Endometrium (tissue), 2 donors: Measurements from ENCODE around the gene CCDC148.
"Not testable (repeated sequence)": the region's sequence is repeated elsewhere in the genome, so short reads cannot be mapped to it uniquely, and the experiment has no call there.

Source experiments
- FAIRE-seq: peaks from 2 replicates; lab custom pipeline; 2012; peaks lifted over from hg19 to GRCh38; lab: Jason Lieb, UNC
- donor health status: control.
- donor health status: control.

Gene CCDC148

GRCh38 chr2:158351466-158351816 is 105.1 kb downstream of the CCDC148 start:
- not testable (repeated sequence) for FAIRE-seq

GRCh38 chr2:158350751-158351465 is 105.6 kb downstream of the CCDC148 start:
- FAIRE-seq, result not testable (repeated sequence)

GRCh38 chr2:158346032-158346431 is 110.5 kb downstream of the CCDC148 start:
- FAIRE-seq, result no peak

- FAIRE-seq, result no peak
Measured at GRCh38 chr2:158339513-158339912, 117.0 kb downstream of the CCDC148 start.

GRCh38 chr2:158337018-158337417 is 119.5 kb downstream of the CCDC148 start:
- no peak for FAIRE-seq

- FAIRE-seq, result not testable (repeated sequence)
Measured at GRCh38 chr2:158331799-158332198, 124.8 kb downstream of the CCDC148 start.

- no peak for FAIRE-seq
Measured at GRCh38 chr2:158325782-158326340, 130.7 kb downstream of the CCDC148 start.

GRCh38 chr2:158325031-158325781 is 131.3 kb downstream of the CCDC148 start:
- FAIRE-seq, result no peak

- no peak for FAIRE-seq
Measured at GRCh38 chr2:158323381-158323780, 133.2 kb downstream of the CCDC148 start.

- FAIRE-seq, result no peak
Measured at GRCh38 chr2:158321264-158321663, 135.3 kb downstream of the CCDC148 start.

GRCh38 chr2:158319269-158319668 is 137.3 kb downstream of the CCDC148 start:
- FAIRE-seq, result no peak

- FAIRE-seq, result no peak
Measured at GRCh38 chr2:158317642-158318041, 138.9 kb downstream of the CCDC148 start.

- no peak for FAIRE-seq
Measured at GRCh38 chr2:158315803-158316414, 140.6 kb downstream of the CCDC148 start.

- no peak for FAIRE-seq
Measured at GRCh38 chr2:158315000-158315399, 141.6 kb downstream of the CCDC148 start.

GRCh38 chr2:158313734-158314133 is 142.8 kb downstream of the CCDC148 start:
- FAIRE-seq, result no peak

GRCh38 chr2:158312981-158313380 is 143.6 kb downstream of the CCDC148 start:
- no peak for FAIRE-seq

- FAIRE-seq, result not testable (repeated sequence)
Measured at GRCh38 chr2:158310407-158310806, 146.1 kb downstream of the CCDC148 start.

- FAIRE-seq, result no peak
Measured at GRCh38 chr2:158305501-158305900, 151.1 kb downstream of the CCDC148 start.

GRCh38 chr2:158300394-158300793 is 156.2 kb downstream of the CCDC148 start:
- no peak for FAIRE-seq

- FAIRE-seq, result no peak
Measured at GRCh38 chr2:158297606-158298005, 158.9 kb downstream of the CCDC148 start.

- FAIRE-seq, result no peak
Measured at GRCh38 chr2:158297120-158297519, 159.4 kb downstream of the CCDC148 start.

- FAIRE-seq, result no peak
Measured at GRCh38 chr2:158293722-158294121, 162.8 kb downstream of the CCDC148 start.
